WI38 (cell line): ENCODE measurements around the gene COMMD10.

Experiments used
- H3K4me3 ChIP-seq: 2 replicates; pipeline ENCODE4 v1.5.1; 2011; ENCODE audit warnings: low read depth, mild to moderate bottlenecking, control low read depth, low read length
- CTCF ChIP-seq: IDR thresholded peaks from 2 replicates; pipeline ENCODE4 v1.5.1; 2012; ENCODE audit warnings: low read depth, mild to moderate bottlenecking, control low read depth, low read length

The COMMD10 gene

GRCh38 chr5:116084871-116085715 is at the start of gene COMMD10:
Gene COMMD10 (plus strand): TSS chr5:116085025.
- peak within 1 kb of the TSS; percentile 77 for H3K4me3 ChIP-seq
- TF ChIP-seq CTCF, result no peak

GRCh38 chr5:116035123-116035522 is 49.7 kb upstream of the COMMD10 start:
- H3K4me3 ChIP-seq, result no peak overlapping the region
- no peak for TF ChIP-seq CTCF

GRCh38 chr5:116037236-116037822 is 47.5 kb upstream of the COMMD10 start:
- H3K4me3 ChIP-seq, result no peak overlapping the region
- TF ChIP-seq CTCF, result no peak

- H3K4me3 ChIP-seq, result no peak overlapping the region
Observed at GRCh38 chr5:116038817-116039216, 46.0 kb upstream of the COMMD10 start.

GRCh38 chr5:116042375-116042774 is 42.5 kb upstream of the COMMD10 start:
- no peak overlapping the region for H3K4me3 ChIP-seq
- no peak for TF ChIP-seq CTCF

More at GRCh38 chr5:116038817-116039216, 46.0 kb upstream of the COMMD10 start:
- no peak for TF ChIP-seq CTCF

GRCh38 chr5:116044073-116044472 is 40.8 kb upstream of the COMMD10 start:
- H3K4me3 ChIP-seq, result no peak overlapping the region
- no peak for TF ChIP-seq CTCF

GRCh38 chr5:116045821-116046220 is 39.0 kb upstream of the COMMD10 start:
- H3K4me3 ChIP-seq, result no peak overlapping the region
- no peak for TF ChIP-seq CTCF
